BLaER1 treated with 17β-estradiol and CSF1 and Interleukin-3, amounts not matched to agents 10 nM and 100 nM (cell line): ENCODE results near the gene ITPR1.

Experiments
- H3K27ac ChIP-seq, 11 experiments: shearing (Covaris generic); formaldehyde crosslinking; 2 replicates each; pipeline ENCODE4 v1.8.1; 2022
- H3K27me3 ChIP-seq, 11 experiments: shearing (Covaris generic); formaldehyde crosslinking; 2 replicates each; pipeline ENCODE4 v1.8.1; 2022
- H3K36me3 ChIP-seq, 11 experiments: shearing (Covaris generic); formaldehyde crosslinking; 2 replicates each; pipeline ENCODE4 v1.8.1; 2022
- H3K4me1 ChIP-seq, 10 experiments: shearing (Covaris generic); formaldehyde crosslinking; 2 replicates each; pipeline ENCODE4 v1.8.1; 2022
- H3K4me2 ChIP-seq, 11 experiments: shearing (Covaris generic); formaldehyde crosslinking; 2 replicates each; pipeline ENCODE4 v1.8.1; 2022
- H3K4me3 ChIP-seq, 10 experiments: shearing (Covaris generic); formaldehyde crosslinking; 2 replicates each; pipeline ENCODE4 v1.8.1; 2022
- H3K9ac ChIP-seq, 11 experiments: shearing (Covaris generic); formaldehyde crosslinking; 2 replicates each; pipeline ENCODE4 v1.8.1; 2022
- H3K9me3 ChIP-seq, 11 experiments: shearing (Covaris generic); formaldehyde crosslinking; replicated peaks in 1 of 11; 2 replicates each; pipeline ENCODE4 v1.8.1; 2022
- H4K20me1 ChIP-seq, 11 experiments: shearing (Covaris generic); formaldehyde crosslinking; 2 replicates each; pipeline ENCODE4 v1.8.1; 2022
- Cebpa-rat ChIP-seq, 11 experiments: shearing (Covaris generic); IDR thresholded peaks; 2 replicates each; pipeline ENCODE4 v1.8.1; 2022

The ITPR1 gene

GRCh38 chr3:4718179-4718736 lies 225.1 kb downstream of the ITPR1 start:
- H3K4me1 ChIP-seq: peaks cover 0 to 16% (median 8%) of the 10 kb centered on the region in 10 experiments; a peak in 12 of 20 replicates

GRCh38 chr3:4719046-4719501 lies 225.9 kb downstream of the ITPR1 start:
- Histone ChIP-seq H3K9me3 (no peaks in the 10 kb centered on the region), H3K4me3 (no peak overlapping the region), H3K27me3 (no peaks in the 10 kb centered on the region), H3K27ac (no peak overlapping the region), H3K4me1 (peaks cover 0 to 20% (median 3%) of the 10 kb centered on the region in 10 experiments; a peak in 12 of 20 replicates), H3K9ac (no peak overlapping the region), H3K36me3 (peaks cover 4 to 48% (median 13%) of the 10 kb centered on the region in 11 experiments; a peak in 11 of 22 replicates), H4K20me1 (no peaks in the 10 kb centered on the region), H3K4me2 (no peak overlapping the region)
- TF ChIP-seq Cebpa-rat (IDR thresholded peaks at IDR 0.05): no peak

More at GRCh38 chr3:4718179-4718736, 225.1 kb downstream of the ITPR1 start:
- Histone ChIP-seq H3K27me3 (no peaks in the 10 kb centered on the region), H4K20me1 (no peaks in the 10 kb centered on the region), H3K36me3 (peaks cover 4 to 56% (median 17%) of the 10 kb centered on the region in 11 experiments; a peak in 12 of 22 replicates), H3K27ac (no peak overlapping the region), H3K4me3 (no peak overlapping the region), H3K9me3 (no peaks in the 10 kb centered on the region), H3K4me2 (no peak overlapping the region), H3K9ac (no peak overlapping the region)
- TF ChIP-seq Cebpa-rat (IDR thresholded peaks at IDR 0.05): no peak

- Histone ChIP-seq H3K9ac (no peak overlapping the region), H3K4me1 (peaks cover 0 to 20% (median 9%) of the 10 kb centered on the region in 10 experiments; a peak in 14 of 20 replicates), H3K4me3 (no peak overlapping the region), H3K27me3 (no peaks in the 10 kb centered on the region), H3K27ac (no peak overlapping the region), H3K9me3 (no peaks in the 10 kb centered on the region), H3K36me3 (peaks cover 0 to 47% (median 14%) of the 10 kb centered on the region in 11 experiments; a peak in 10 of 22 replicates), H3K4me2 (no peak overlapping the region), H4K20me1 (no peaks in the 10 kb centered on the region)
- TF ChIP-seq Cebpa-rat (IDR thresholded peaks at IDR 0.05): no peak
Observed at GRCh38 chr3:4720316-4721075, 227.3 kb downstream of the ITPR1 start.

GRCh38 chr3:4721511-4721911 lies 228.4 kb downstream of the ITPR1 start:
- Histone ChIP-seq H3K27ac (no peak overlapping the region), H3K36me3 (peaks cover 0 to 47% (median 14%) of the 10 kb centered on the region in 11 experiments; a peak in 10 of 22 replicates), H4K20me1 (no peaks in the 10 kb centered on the region), H3K9me3 (no peaks in the 10 kb centered on the region), H3K4me2 (no peak overlapping the region), H3K9ac (no peak overlapping the region), H3K4me1 (peaks cover 0 to 20% (median 9%) of the 10 kb centered on the region in 10 experiments; a peak in 14 of 20 replicates), H3K4me3 (no peak overlapping the region), H3K27me3 (no peaks in the 10 kb centered on the region)
- no peak for TF ChIP-seq Cebpa-rat (IDR thresholded peaks at IDR 0.05)

- no peak overlapping the region for H3K9ac ChIP-seq
- H3K27ac ChIP-seq: no peak overlapping the region
- H3K4me1 ChIP-seq: peaks cover 0 to 20% (median 9%) of the 10 kb centered on the region in 10 experiments; a peak in 14 of 20 replicates
- no peaks in the 10 kb centered on the region for H3K9me3 ChIP-seq
- no peak for TF ChIP-seq Cebpa-rat (IDR thresholded peaks at IDR 0.05)
- H3K4me3 ChIP-seq: no peak overlapping the region
- no peaks in the 10 kb centered on the region for H4K20me1 ChIP-seq
- no peaks in the 10 kb centered on the region for H3K27me3 ChIP-seq
- peaks cover 0 to 46% (median 14%) of the 10 kb centered on the region in 11 experiments; a peak in 10 of 22 replicates for H3K36me3 ChIP-seq
- peak overlapping the region in 2 of 11 experiments; percentile 47 to 58; a peak in 2 of 22 replicates for H3K4me2 ChIP-seq
Observed at GRCh38 chr3:4722103-4722502, 229.0 kb downstream of the ITPR1 start.

GRCh38 chr3:4724051-4724629 lies 231.0 kb downstream of the ITPR1 start:
- Histone ChIP-seq H3K4me2 (no peak overlapping the region), H3K9ac (no peak overlapping the region), H3K4me3 (no peak overlapping the region), H3K27me3 (no peaks in the 10 kb centered on the region), H3K36me3 (peaks cover 0 to 44% (median 9%) of the 10 kb centered on the region in 11 experiments; a peak in 10 of 22 replicates), H3K9me3 (no peaks in the 10 kb centered on the region), H4K20me1 (no peaks in the 10 kb centered on the region), H3K27ac (no peak overlapping the region), H3K4me1 (peaks cover 0 to 20% (median 9%) of the 10 kb centered on the region in 10 experiments; a peak in 14 of 20 replicates)
- TF ChIP-seq Cebpa-rat (IDR thresholded peaks at IDR 0.05): no peak

- Histone ChIP-seq H4K20me1 (no peaks in the 10 kb centered on the region), H3K27ac (no peak overlapping the region), H3K4me1 (peaks cover 0 to 20% (median 9%) of the 10 kb centered on the region in 10 experiments; a peak in 14 of 20 replicates), H3K4me3 (no peak overlapping the region), H3K9me3 (no peaks in the 10 kb centered on the region), H3K9ac (no peak overlapping the region), H3K36me3 (peaks cover 0 to 33% (median 8%) of the 10 kb centered on the region in 11 experiments; a peak in 9 of 22 replicates), H3K27me3 (no peaks in the 10 kb centered on the region), H3K4me2 (no peak overlapping the region)
- TF ChIP-seq Cebpa-rat (IDR thresholded peaks at IDR 0.05): no peak
Observed at GRCh38 chr3:4726549-4726948, 233.4 kb downstream of the ITPR1 start.

GRCh38 chr3:4729061-4729973 lies 236.2 kb downstream of the ITPR1 start:
- Histone ChIP-seq H3K36me3 (peaks cover 0 to 39% (median 11%) of the 10 kb centered on the region in 11 experiments; a peak in 11 of 22 replicates), H3K27me3 (no peaks in the 10 kb centered on the region), H3K4me3 (no peak overlapping the region), H3K27ac (no peak overlapping the region), H3K4me2 (no peak overlapping the region), H3K4me1 (peaks cover 0 to 9% (median 6%) of the 10 kb centered on the region in 10 experiments; a peak in 8 of 20 replicates), H4K20me1 (no peaks in the 10 kb centered on the region), H3K9ac (no peak overlapping the region), H3K9me3 (no peaks in the 10 kb centered on the region)
- no peak for TF ChIP-seq Cebpa-rat (IDR thresholded peaks at IDR 0.05)
